Measurements from ENCODE around the gene FABP2. TPM values are rescaled to one million over a fixed set of nuclear protein-coding genes. Genes with fewer than 3 reads are reported as not detected.
"Not testable (repeated sequence)": the region's sequence is repeated elsewhere in the genome, so short reads cannot be mapped to it uniquely, and the experiment has no call there.

The FABP2 gene
- total RNA-seq, 1 experiment from 2014 or later, result not detected

GRCh38 chr4:119279541-119279940 is 42.4 kb downstream of the FABP2 start:
- in situ Hi-C loops (cut with HindIII; ENCODE audit: low sequenced_read_pairs); DNase-seq (ENCODE audit: low spot score): not testable (repeated sequence)

- in situ Hi-C loops (cut with HindIII; ENCODE audit: low sequenced_read_pairs), result no loop called here
- DNase-seq (ENCODE audit: low spot score), result no peak
Measured at GRCh38 chr4:119271361-119272085, 50.4 kb downstream of the FABP2 start.

GRCh38 chr4:119268466-119268865 is 53.5 kb downstream of the FABP2 start:
- DNase-seq (ENCODE audit: low spot score), result no peak
- in situ Hi-C loops (cut with HindIII; ENCODE audit: low sequenced_read_pairs), result no loop called here

Other genes starting within 250 kb of the FABP2 start
- not detected in 2 replicates for gene MYOZ2, start 186.3 kb downstream of the FABP2 start, total RNA-seq (2014; rRNA removed; shearing (Covaris generic))
- gene USP53, start 109.4 kb downstream of the FABP2 start, total RNA-seq (2014; rRNA removed; shearing (Covaris generic)), result 3.7 and 9.2 TPM in 2 replicates

Measured in G401 (cell line).